MM.1S (cell line): ENCODE data around the gene EPHB1.

Experiments used
- DNase-seq: peaks from one replicate; pipeline ENCODE4 v3.0.0-alpha.2; 2015
- H2AFZ ChIP-seq: fragments of 300-600 bp; sonication (generic); 2 replicates; pipeline ENCODE4 v1.6.0; 2016; ENCODE audit warnings: antibody characterized with exemption, low read length
- H3F3A ChIP-seq: fragments of 300-600 bp; sonication (generic); 2 replicates; pipeline ENCODE4 v1.6.1; 2016; ENCODE audit warnings: mild to moderate bottlenecking, antibody characterized with exemption, low read length, moderate library complexity, mixed read lengths; ENCODE audit not compliant: insufficient read depth
- H3K27ac ChIP-seq: fragments of 300-600 bp; sonication (generic); 2 replicates; pipeline ENCODE4 v1.5.1; 2016; ENCODE audit warnings: mild to moderate bottlenecking, low read length
- H3K27me3 ChIP-seq: fragments of 300-600 bp; sonication (generic); replicated peaks from 2 replicates; pipeline ENCODE4 v1.6.0; 2016; ENCODE audit warnings: low read length; ENCODE audit not compliant: insufficient read depth
- H3K36me3 ChIP-seq: fragments of 300-600 bp; sonication (generic); replicated peaks from 2 replicates; pipeline ENCODE4 v1.6.1; 2016; ENCODE audit warnings: mild to moderate bottlenecking, low read length, mixed read lengths; ENCODE audit not compliant: insufficient read depth
- H3K4me1 ChIP-seq: fragments of 300-600 bp; sonication (generic); 2 replicates; pipeline ENCODE4 v1.6.1; 2016; ENCODE audit warnings: low read length, mixed read lengths
- H3K4me2 ChIP-seq: fragments of 300-600 bp; sonication (generic); 2 replicates; pipeline ENCODE4 v1.6.0; 2016; ENCODE audit warnings: low read depth, low read length
- H3K4me3 ChIP-seq: fragments of 300-600 bp; sonication (generic); 2 replicates; pipeline ENCODE4 v1.5.1; 2016; ENCODE audit warnings: low read length, mixed read lengths
- H3K79me2 ChIP-seq: fragments of 300-600 bp; sonication (generic); 2 replicates; pipeline ENCODE4 v1.6.1; 2016; ENCODE audit warnings: mixed run types, low read length, mixed read lengths
- H3K9ac ChIP-seq: fragments of 300-600 bp; sonication (generic); 2 replicates; pipeline ENCODE4 v1.6.1; 2016; ENCODE audit warnings: low read length, mixed read lengths
- H3K9me2 ChIP-seq: fragments of 300-600 bp; sonication (generic); replicated peaks from 2 replicates; pipeline ENCODE4 v1.6.1; 2016; ENCODE audit warnings: mild to moderate bottlenecking, low read length, mixed read lengths; ENCODE audit not compliant: insufficient read depth
- H3K9me3 ChIP-seq: fragments of 300-600 bp; sonication (generic); replicated peaks from 2 replicates; pipeline ENCODE4 v1.6.1; 2016; ENCODE audit warnings: mild to moderate bottlenecking, low read length, mixed read lengths; ENCODE audit not compliant: insufficient read depth
- H4K20me1 ChIP-seq: fragments of 300-600 bp; sonication (generic); 2 replicates; pipeline ENCODE4 v1.6.1; 2016; ENCODE audit warnings: mild to moderate bottlenecking, low read length, moderate library complexity, mixed read lengths; ENCODE audit not compliant: insufficient read depth
- EZH2 ChIP-seq: fragments of 300-600 bp; sonication (generic); optimal IDR thresholded peaks from 2 replicates; pipeline ENCODE3; 2017; ENCODE audit warnings: low read depth, mild to moderate bottlenecking, antibody characterized with exemption, low read length, mixed read lengths
- EZH2phosphoT487 ChIP-seq: fragments of 300-600 bp; sonication (generic); IDR thresholded peaks from 2 replicates; pipeline ENCODE4 v1.6.1; 2018; ENCODE audit warnings: antibody characterized with exemption, low read length
- TF ChIP-seq, protein P1 (sequence below): fragments of 300-600 bp; sonication (generic); IDR thresholded peaks from 2 replicates; pipeline ENCODE4 v1.5.1; 2016; ENCODE audit warnings: antibody characterized with exemption, low read length, mixed read lengths

Gene EPHB1

DNA sequence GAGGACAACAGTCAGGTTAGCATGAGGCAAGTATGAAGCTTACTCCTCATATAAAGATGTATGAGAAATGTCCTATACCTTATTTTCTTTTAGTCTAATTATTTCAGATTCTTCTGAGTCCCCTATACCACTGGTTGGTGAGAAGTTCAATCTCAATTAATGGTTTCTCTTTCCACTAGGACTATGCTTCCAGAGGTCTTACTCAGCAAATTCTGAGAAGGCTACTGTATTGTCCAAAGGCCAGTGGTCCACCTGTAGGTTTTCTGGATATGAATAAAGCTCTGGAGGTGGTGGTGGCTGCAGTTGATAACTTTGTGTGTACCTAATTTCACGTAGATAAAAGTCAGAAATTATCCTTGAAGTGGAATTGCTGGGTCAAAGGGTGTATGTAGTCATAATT lies 149.4 kb downstream of the EPHB1 start:
- Histone ChIP-seq H3K9me3 (no peaks in the 10 kb centered on the region), H3K4me2 (no peak overlapping the region), H3K9ac (no peak overlapping the region), H2AFZ (no peak overlapping the region), H4K20me1 (no peaks in the 10 kb centered on the region), H3K4me3 (no peak overlapping the region), H3K27ac (no peak overlapping the region), H3K79me2 (no peaks in the 10 kb centered on the region), H3K9me2 (no peaks in the 10 kb centered on the region), H3K4me1 (no peaks in the 10 kb centered on the region), H3F3A (no peaks in the 10 kb centered on the region), H3K36me3 (no peaks in the 10 kb centered on the region), H3K27me3 (no peaks in the 10 kb centered on the region)
- TF ChIP-seq EZH2phosphoT487 (no peak), EZH2 (no peak)
- TF ChIP-seq, protein P1, sequence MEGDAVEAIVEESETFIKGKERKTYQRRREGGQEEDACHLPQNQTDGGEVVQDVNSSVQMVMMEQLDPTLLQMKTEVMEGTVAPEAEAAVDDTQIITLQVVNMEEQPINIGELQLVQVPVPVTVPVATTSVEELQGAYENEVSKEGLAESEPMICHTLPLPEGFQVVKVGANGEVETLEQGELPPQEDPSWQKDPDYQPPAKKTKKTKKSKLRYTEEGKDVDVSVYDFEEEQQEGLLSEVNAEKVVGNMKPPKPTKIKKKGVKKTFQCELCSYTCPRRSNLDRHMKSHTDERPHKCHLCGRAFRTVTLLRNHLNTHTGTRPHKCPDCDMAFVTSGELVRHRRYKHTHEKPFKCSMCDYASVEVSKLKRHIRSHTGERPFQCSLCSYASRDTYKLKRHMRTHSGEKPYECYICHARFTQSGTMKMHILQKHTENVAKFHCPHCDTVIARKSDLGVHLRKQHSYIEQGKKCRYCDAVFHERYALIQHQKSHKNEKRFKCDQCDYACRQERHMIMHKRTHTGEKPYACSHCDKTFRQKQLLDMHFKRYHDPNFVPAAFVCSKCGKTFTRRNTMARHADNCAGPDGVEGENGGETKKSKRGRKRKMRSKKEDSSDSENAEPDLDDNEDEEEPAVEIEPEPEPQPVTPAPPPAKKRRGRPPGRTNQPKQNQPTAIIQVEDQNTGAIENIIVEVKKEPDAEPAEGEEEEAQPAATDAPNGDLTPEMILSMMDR = no peak
- DNase-seq = no peak

- Histone ChIP-seq H3K9me2 (no peaks in the 10 kb centered on the region), H2AFZ (no peak overlapping the region), H3K36me3 (no peaks in the 10 kb centered on the region), H3K4me2 (no peak overlapping the region), H3K4me1 (no peaks in the 10 kb centered on the region), H3K27me3 (no peaks in the 10 kb centered on the region), H3F3A (no peaks in the 10 kb centered on the region), H3K27ac (no peak overlapping the region), H4K20me1 (no peaks in the 10 kb centered on the region), H3K79me2 (no peaks in the 10 kb centered on the region), H3K4me3 (no peak overlapping the region), H3K9ac (no peak overlapping the region), H3K9me3 (no peaks in the 10 kb centered on the region)
- TF ChIP-seq, protein P1 = no peak
- TF ChIP-seq EZH2phosphoT487 (no peak), EZH2 (no peak)
- no peak for DNase-seq
Observed at GRCh38 chr3:134949150-134949549, 154.1 kb downstream of the EPHB1 start.

DNA sequence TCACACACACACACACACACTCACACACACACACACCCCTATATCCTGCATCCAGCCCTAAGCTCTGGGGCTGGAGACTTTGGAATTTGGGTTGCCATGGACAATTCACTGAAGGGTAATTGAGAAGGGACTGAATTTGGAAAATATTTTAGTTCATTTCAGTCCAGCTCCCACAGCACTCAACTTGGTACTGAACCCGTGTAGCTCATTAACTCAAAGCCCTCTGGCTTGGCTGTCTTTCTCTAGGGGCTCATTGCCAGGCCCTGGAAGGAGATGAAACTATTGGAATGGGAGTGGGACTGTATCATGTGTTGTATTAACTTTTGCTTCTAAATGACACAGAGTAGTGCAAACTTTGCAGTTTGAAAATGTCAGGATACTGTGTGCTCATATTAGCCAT lies 157.3 kb downstream of the EPHB1 start:
- no peaks in the 10 kb centered on the region for H3K9me2 ChIP-seq
- no peak overlapping the region for H3K4me3 ChIP-seq
- no peaks in the 10 kb centered on the region for H3K4me1 ChIP-seq
- no peak overlapping the region for H2AFZ ChIP-seq
- H3K9me3 ChIP-seq = no peaks in the 10 kb centered on the region
- no peak for DNase-seq
- no peak for TF ChIP-seq EZH2phosphoT487
- TF ChIP-seq, protein P1 = no peak
- no peak overlapping the region for H3K9ac ChIP-seq
- H3K27ac ChIP-seq = no peak overlapping the region
- H3K27me3 ChIP-seq = no peaks in the 10 kb centered on the region
- H3F3A ChIP-seq = no peaks in the 10 kb centered on the region
- no peaks in the 10 kb centered on the region for H3K36me3 ChIP-seq
- H3K4me2 ChIP-seq = no peak overlapping the region
- no peaks in the 10 kb centered on the region for H4K20me1 ChIP-seq
- H3K79me2 ChIP-seq = no peaks in the 10 kb centered on the region
